Esophagus muscularis mucosa (tissue), 4 donors: ENCODE measurements around the gene NDRG3. TPM values are rescaled to one million over a fixed set of nuclear protein-coding genes. Genes with fewer than 3 reads are reported as not detected.

Experiments
- DNase-seq: peaks from one replicate; pipeline ENCODE4 v3.0.0-alpha.2; 2017; ENCODE audit errors: extremely low spot score
- H3K27ac ChIP-seq, 4 donors: fragments of 200-600 bp; sonication (generic); replicated peaks in 1 of 4; 1 replicate in 3 of 4; 2 replicates in 1 of 4; pipeline ENCODE4 v1.5.1; 2016 to 2019; ENCODE audit warnings: mild to moderate bottlenecking in 1 of 4
- H3K27me3 ChIP-seq, 4 donors: fragments of 200-600 bp; sonication (generic); one replicate each; pipeline versions ENCODE4 v1.5.1 to v1.6.0; 2016 to 2019
- H3K36me3 ChIP-seq, 4 donors: fragments of 200-600 bp; sonication (generic); one replicate each; pipeline ENCODE4 v1.5.1; 2016 to 2019
- H3K4me1 ChIP-seq, 4 donors: fragments of 200-600 bp; sonication (generic); one replicate each; pipeline ENCODE4 v1.5.1; 2016 to 2019
- H3K4me3 ChIP-seq, 4 donors: fragments of 200-600 bp; sonication (generic); 1 replicate in 2 of 4; 2 replicates in 2 of 4; pipeline ENCODE4 v1.5.1; 2016 to 2019; ENCODE audit warnings: mild to moderate bottlenecking in 4 of 4, moderate library complexity in 1 of 4
- H3K9me3 ChIP-seq, 4 donors: fragments of 200-600 bp; sonication (generic); 1 replicate in 3 of 4; 2 replicates in 1 of 4; pipeline ENCODE4 v1.5.1; 2016 to 2019
- EP300 ChIP-seq: sonication (generic); formaldehyde crosslinking; IDR thresholded peaks from one replicate; pipeline ENCODE4 v1.6.1; 2017; ENCODE audit warnings: antibody characterized with exemption
- POLR2A ChIP-seq: fragments of 450-650 bp; IDR thresholded peaks from one replicate; pipeline ENCODE4 v1.6.1; 2017; ENCODE audit warnings: antibody characterized with exemption, moderate library complexity, mild to moderate bottlenecking, low read depth
- POLR2AphosphoS5 ChIP-seq, 2 donors: sonication (generic); formaldehyde crosslinking; IDR thresholded peaks; one replicate each; pipeline ENCODE4 v1.6.1; 2017; ENCODE audit warnings: antibody characterized with exemption in 2 of 2
- WGBS: methylation state at CpG from one replicate; pipeline ENCODE4 v1.1.5; 2018; 5-methylcytosine and 5-hydroxymethylcytosine counted together
- intact Hi-C: fragments of 100-400 bp; cut with DNase I; formaldehyde crosslinking; loops from one replicate; pipeline ENCODE4 v1.15.1; 2023
- total RNA-seq, 4 donors: library from RNA; depleted of rRNA; stranded (reverse); fragments of >200 nt; gene quantifications; one replicate each; pipeline versions ENCODE4 v1.1.0 to v1.2.1, GENCODE V29; 2016
- TF ChIP-seq, protein P1 (sequence below), 3 experiments: fragments of 200-600 bp in 2 of 3; fragments of 450-650 bp in 1 of 3; sonication (generic) in 2 of 3; IDR thresholded peaks; one replicate each; pipeline ENCODE4 v1.5.1; 2017 to 2019; ENCODE audit warnings: antibody characterized with exemption in 3 of 3, mild to moderate bottlenecking in 2 of 3, moderate library complexity in 1 of 3

The NDRG3 gene
- total RNA-seq, 4 donors from 2014 or later = 17.1 to 22.8 (median 22.3) TPM

DNA sequence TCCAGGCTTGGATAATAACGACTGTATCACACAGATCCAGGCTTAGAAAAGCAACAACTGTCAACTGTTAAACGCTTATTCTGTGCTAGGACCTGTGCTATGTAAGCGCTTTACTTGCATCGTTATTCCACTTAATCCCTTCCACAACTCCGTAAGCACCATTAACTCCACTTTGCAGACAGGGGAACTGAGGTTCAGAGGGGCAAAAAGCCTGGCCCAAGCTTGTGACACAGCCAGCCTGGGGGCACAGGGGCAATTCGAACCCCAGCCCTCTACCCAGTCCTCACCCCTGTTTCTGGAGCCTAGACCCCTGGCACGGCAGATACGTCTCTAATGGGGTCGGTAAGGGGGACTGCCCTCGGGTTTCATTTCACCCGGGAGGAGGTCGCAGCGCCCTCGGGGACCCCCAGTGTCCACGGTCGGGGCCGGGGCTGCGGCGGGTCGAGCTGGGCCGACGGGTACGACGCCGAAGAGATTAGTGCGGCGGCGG is 27.3 kb upstream of the NDRG3 start:
- Histone ChIP-seq H3K4me3 (peak overlapping the region; percentile 72 to 81 (median 76)), H3K36me3 (peaks cover 0 to 7% (median 0%) of the 10 kb centered on the region in 4 donors), H3K27ac (peak overlapping the region; percentile 91 to 96 (median 94)), H3K4me1 (peaks cover 18 to 52% (median 42%) of the 10 kb centered on the region in 4 donors), H3K9me3 (no peaks in the 10 kb centered on the region), H3K27me3 (no peaks in the 10 kb centered on the region)
- TF ChIP-seq, protein P1, sequence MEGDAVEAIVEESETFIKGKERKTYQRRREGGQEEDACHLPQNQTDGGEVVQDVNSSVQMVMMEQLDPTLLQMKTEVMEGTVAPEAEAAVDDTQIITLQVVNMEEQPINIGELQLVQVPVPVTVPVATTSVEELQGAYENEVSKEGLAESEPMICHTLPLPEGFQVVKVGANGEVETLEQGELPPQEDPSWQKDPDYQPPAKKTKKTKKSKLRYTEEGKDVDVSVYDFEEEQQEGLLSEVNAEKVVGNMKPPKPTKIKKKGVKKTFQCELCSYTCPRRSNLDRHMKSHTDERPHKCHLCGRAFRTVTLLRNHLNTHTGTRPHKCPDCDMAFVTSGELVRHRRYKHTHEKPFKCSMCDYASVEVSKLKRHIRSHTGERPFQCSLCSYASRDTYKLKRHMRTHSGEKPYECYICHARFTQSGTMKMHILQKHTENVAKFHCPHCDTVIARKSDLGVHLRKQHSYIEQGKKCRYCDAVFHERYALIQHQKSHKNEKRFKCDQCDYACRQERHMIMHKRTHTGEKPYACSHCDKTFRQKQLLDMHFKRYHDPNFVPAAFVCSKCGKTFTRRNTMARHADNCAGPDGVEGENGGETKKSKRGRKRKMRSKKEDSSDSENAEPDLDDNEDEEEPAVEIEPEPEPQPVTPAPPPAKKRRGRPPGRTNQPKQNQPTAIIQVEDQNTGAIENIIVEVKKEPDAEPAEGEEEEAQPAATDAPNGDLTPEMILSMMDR (IDR thresholded peaks at IDR 0.05) = no peak
- TF ChIP-seq POLR2A = no peak
- no peak for TF ChIP-seq EP300
- no peak for TF ChIP-seq POLR2AphosphoS5 (IDR thresholded peaks at IDR 0.05)
- intact Hi-C loops = loop anchor here (10.0 kb wide), 1 partner anchor 92 kb away; a partner anchor contains a TSS
- no peak for DNase-seq
- WGBS = 6% methylated on average over 5 of the region's 28 CpGs

DNA sequence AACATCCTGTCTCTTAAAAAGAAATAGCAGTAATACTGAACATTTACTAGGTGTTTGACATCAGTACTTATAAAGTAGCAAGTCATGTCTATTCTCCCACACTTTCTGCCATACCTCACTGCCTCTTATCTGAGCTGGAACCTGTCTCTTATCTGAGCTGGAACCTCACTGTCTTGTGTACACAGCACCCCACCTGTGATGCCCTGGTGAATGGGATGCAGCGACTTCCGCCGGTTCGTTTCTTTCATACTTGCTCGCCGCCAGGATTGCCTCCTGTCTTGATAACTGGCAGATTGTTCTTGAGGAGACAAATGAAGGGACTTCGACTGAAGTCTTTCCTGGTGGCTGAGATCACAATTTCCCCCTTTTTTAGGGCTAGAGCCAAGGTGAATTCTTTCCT is 24.8 kb upstream of the NDRG3 start:
- no peak for DNase-seq
- H3K4me3 ChIP-seq = no peak overlapping the region
- TF ChIP-seq POLR2AphosphoS5 (IDR thresholded peaks at IDR 0.05) (no peak), EP300 (no peak), POLR2A (no peak)
- TF ChIP-seq, protein P1 (IDR thresholded peaks at IDR 0.05) = no peak
- H3K27ac ChIP-seq = no peak overlapping the region
- peaks cover 18 to 35% (median 31%) of the 10 kb centered on the region in 4 donors for H3K4me1 ChIP-seq
- WGBS = 83% methylated on average over 7 of the region's 7 CpGs
- H3K27me3 ChIP-seq = no peaks in the 10 kb centered on the region
- intact Hi-C loops = loop anchor here (10.0 kb wide), 1 partner anchor 94 kb away; a partner anchor contains a TSS
- H3K36me3 ChIP-seq = peaks cover 0 to 9% (median 6%) of the 10 kb centered on the region in 4 donors
- no peaks in the 10 kb centered on the region for H3K9me3 ChIP-seq

DNA sequence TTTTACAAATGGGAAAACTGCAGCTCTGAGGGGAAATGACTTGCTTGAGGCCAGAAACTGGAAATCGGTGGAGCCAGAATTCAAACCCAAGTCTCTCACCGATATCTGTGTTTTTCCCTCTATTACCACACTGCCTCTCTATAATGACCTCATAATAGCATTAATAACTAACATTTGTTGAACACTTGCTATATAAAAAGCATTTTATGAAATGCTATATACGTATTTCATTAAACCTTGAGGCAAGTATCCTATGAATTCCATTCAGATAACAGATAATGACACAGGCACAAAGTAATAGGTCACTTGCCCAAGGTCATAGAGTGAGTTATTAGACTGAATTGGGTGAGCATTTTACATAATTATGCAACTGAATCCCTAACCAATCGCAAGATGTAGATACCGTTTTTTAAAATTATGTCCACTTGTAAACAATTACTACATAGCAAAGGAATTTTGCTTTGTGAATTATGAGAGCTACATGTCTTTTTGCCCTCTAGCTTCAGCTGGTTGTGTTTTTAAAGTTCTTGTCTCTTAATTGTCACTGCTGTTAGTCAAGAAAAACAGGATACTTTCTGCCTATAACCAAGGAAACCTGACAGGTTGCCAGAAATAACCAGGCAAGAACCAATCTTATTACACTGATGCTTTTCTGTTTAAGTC is 23.0 kb upstream of the NDRG3 start:
- intact Hi-C loops = no loop called here
- no peak for DNase-seq
- Histone ChIP-seq H3K36me3 (peaks cover 0 to 9% (median 6%) of the 10 kb centered on the region in 4 donors), H3K27me3 (no peaks in the 10 kb centered on the region), H3K9me3 (no peaks in the 10 kb centered on the region), H3K4me1 (peaks cover 8 to 18% (median 14%) of the 10 kb centered on the region in 4 donors), H3K4me3 (no peak overlapping the region), H3K27ac (peak overlapping the region in 3 of 4 donors; percentile 3 to 20 (median 5))
- 66% methylated on average over 5 of the region's 5 CpGs for WGBS
- TF ChIP-seq POLR2A (no peak), EP300 (no peak), POLR2AphosphoS5 (IDR thresholded peaks at IDR 0.05) (no peak)
- TF ChIP-seq, protein P1 (IDR thresholded peaks at IDR 0.05) = no peak

DNA sequence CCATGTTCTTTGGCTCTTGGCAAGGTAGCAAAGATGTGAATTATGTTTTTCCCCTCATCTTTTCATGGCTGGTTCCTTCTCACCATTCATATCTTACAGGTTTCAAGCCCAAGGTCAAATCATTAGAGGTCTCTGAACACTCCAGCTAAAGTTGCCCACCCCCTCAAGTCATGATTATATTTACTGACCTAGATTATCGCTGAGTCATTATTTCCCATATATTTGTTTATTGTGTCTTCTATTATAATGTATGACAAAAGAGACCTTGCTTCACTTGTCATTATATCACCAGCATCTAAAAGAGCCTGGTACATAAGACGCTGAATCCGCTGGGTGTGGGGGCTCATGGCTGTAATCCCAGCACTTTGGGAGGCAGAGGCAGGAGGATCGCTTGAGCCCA is 15.2 kb upstream of the NDRG3 start:
- Histone ChIP-seq H3K4me1 (peaks cover 0 to 7% (median 3%) of the 10 kb centered on the region in 4 donors), H3K4me3 (no peak overlapping the region), H3K27me3 (no peaks in the 10 kb centered on the region), H3K9me3 (no peaks in the 10 kb centered on the region), H3K27ac (no peak overlapping the region), H3K36me3 (peaks cover 0 to 18% (median under 1%) of the 10 kb centered on the region in 4 donors)
- WGBS = 97% methylated on average over 4 of the region's 4 CpGs
- DNase-seq = no peak
- intact Hi-C loops = no loop called here
- TF ChIP-seq, protein P1 (IDR thresholded peaks at IDR 0.05) = no peak
- TF ChIP-seq POLR2A = no peak
- no peak for TF ChIP-seq POLR2AphosphoS5 (IDR thresholded peaks at IDR 0.05)
- TF ChIP-seq EP300 = no peak
